ENCODE results near the gene HOXD1. TPM values are rescaled to one million over a fixed set of nuclear protein-coding genes. Genes with fewer than 3 reads are reported as not detected.

HOXD1 gene
- total RNA-seq, 3 donors from 2014 or later = 2.2 to 5.9 (median 4.6) TPM

GRCh38 chr2:176202491-176202890 lies 14.0 kb downstream of the HOXD1 start:
- intact Hi-C loops (cut with DNase I, micrococcal nuclease) = no loop called here
- DNase-seq = no peak
- Histone ChIP-seq H3K4me3 (no peak overlapping the region), H3K36me3 (ENCODE audit: low read depth) (no peaks in the 10 kb centered on the region), H3K9me3 (no peaks in the 10 kb centered on the region), H3K4me1 (ENCODE audit: low read depth) (no peaks in the 10 kb centered on the region)
- ATAC-seq = no peak
- TF ChIP-seq CTCF (IDR thresholded peaks at IDR 0.05) = no peak

GRCh38 chr2:176205126-176205525 lies 16.7 kb downstream of the HOXD1 start:
- no peaks in the 10 kb centered on the region for H3K4me1 ChIP-seq (ENCODE audit: low read depth)
- no peak overlapping the region for H3K4me3 ChIP-seq
- no peaks in the 10 kb centered on the region for H3K9me3 ChIP-seq
- TF ChIP-seq CTCF (IDR thresholded peaks at IDR 0.05) = no peak
- no peaks in the 10 kb centered on the region for H3K36me3 ChIP-seq (ENCODE audit: low read depth)
- DNase-seq (no peak), ATAC-seq (no peak)
- intact Hi-C loops (cut with DNase I, micrococcal nuclease) = no loop called here

- ATAC-seq = no peak
- no peaks in the 10 kb centered on the region for H3K36me3 ChIP-seq (ENCODE audit: low read depth)
- no peak for DNase-seq
Observed at GRCh38 chr2:176206136-176206535, 17.7 kb downstream of the HOXD1 start.

GRCh38 chr2:176206682-176207081 lies 18.2 kb downstream of the HOXD1 start:
- H3K36me3 ChIP-seq (ENCODE audit: low read depth) = no peaks in the 10 kb centered on the region
- H3K9me3 ChIP-seq = no peaks in the 10 kb centered on the region
- no peaks in the 10 kb centered on the region for H3K4me1 ChIP-seq (ENCODE audit: low read depth)
- TF ChIP-seq CTCF (IDR thresholded peaks at IDR 0.05) = no peak
- H3K4me3 ChIP-seq = no peak overlapping the region
- intact Hi-C loops (cut with DNase I, micrococcal nuclease) = no loop called here
- ATAC-seq (no peak), DNase-seq (no peak)

More at GRCh38 chr2:176206136-176206535, 17.7 kb downstream of the HOXD1 start:
- no peak for TF ChIP-seq CTCF (IDR thresholded peaks at IDR 0.05)
- no peaks in the 10 kb centered on the region for H3K9me3 ChIP-seq
- H3K4me3 ChIP-seq = no peak overlapping the region
- intact Hi-C loops (cut with DNase I, micrococcal nuclease) = no loop called here
- no peaks in the 10 kb centered on the region for H3K4me1 ChIP-seq (ENCODE audit: low read depth)

GRCh38 chr2:176211110-176211509 lies 22.6 kb downstream of the HOXD1 start:
- Histone ChIP-seq H3K36me3 (ENCODE audit: low read depth) (no peaks in the 10 kb centered on the region), H3K4me3 (no peak overlapping the region), H3K9me3 (no peaks in the 10 kb centered on the region), H3K4me1 (ENCODE audit: low read depth) (no peaks in the 10 kb centered on the region)
- ATAC-seq (no peak), DNase-seq (no peak)
- no peak for TF ChIP-seq CTCF (IDR thresholded peaks at IDR 0.05)
- intact Hi-C loops (cut with DNase I, micrococcal nuclease) = no loop called here

- DNase-seq (no peak), ATAC-seq (no peak)
- intact Hi-C loops (cut with DNase I, micrococcal nuclease) = no loop called here
- Histone ChIP-seq H3K36me3 (ENCODE audit: low read depth) (no peaks in the 10 kb centered on the region), H3K4me3 (no peak overlapping the region), H3K9me3 (no peaks in the 10 kb centered on the region), H3K4me1 (ENCODE audit: low read depth) (no peaks in the 10 kb centered on the region)
- no peak for TF ChIP-seq CTCF (IDR thresholded peaks at IDR 0.05)
Observed at GRCh38 chr2:176212276-176212675, 23.8 kb downstream of the HOXD1 start.
